Measurements from ENCODE around the gene TCF3. TPM values are rescaled to one million over a fixed set of nuclear protein-coding genes. Genes with fewer than 3 reads are reported as not detected.

TCF3 gene
- total RNA-seq, 3 donors from 2014 or later (not counting 1 experiment from before 2014, with no cell fraction given): 54.5 to 72.2 (median 64.3) TPM

GRCh38 chr19:1621574-1621973 is 30.8 kb downstream of the TCF3 start:
- WGBS (ENCODE audit: insufficient coverage): 96% methylated on average over 23 of the region's 23 CpGs
- H3K4me1 Mint-ChIP-seq: peaks cover 0 to 13% of the 10 kb centered on the region in 2 donors
- DNase-seq (no peak), ATAC-seq (no peak)
- H3K27me3 ChIP-seq (ENCODE audit: control insufficient read depth, insufficient read depth, low read length): no peaks in the 10 kb centered on the region
- no peaks in the 10 kb centered on the region for H3K27me3 Mint-ChIP-seq (ENCODE audit: low read depth in 2 of 2)
- no peaks in the 10 kb centered on the region for H3K36me3 Mint-ChIP-seq
- no peak overlapping the region for H3K4me3 Mint-ChIP-seq
- no peak for TF ChIP-seq CTCF (IDR thresholded peaks at IDR 0.05)
- H3K27ac ChIP-seq (ENCODE audit: low read length): no peak overlapping the region
- H3K4me3 ChIP-seq (ENCODE audit: low read length): no peak overlapping the region
- no peaks in the 10 kb centered on the region for H3K9me3 Mint-ChIP-seq
- H3K9me3 ChIP-seq (ENCODE audit: control insufficient read depth, insufficient read depth, low read length): no peaks in the 10 kb centered on the region
- H3K27ac Mint-ChIP-seq: no peak overlapping the region
- H3K4me1 ChIP-seq (ENCODE audit: control insufficient read depth, insufficient read depth, low read length): no peaks in the 10 kb centered on the region
- intact Hi-C loops (cut with micrococcal nuclease): no loop called here
- peaks cover 20% of the 10 kb centered on the region for H3K36me3 ChIP-seq (ENCODE audit: control insufficient read depth, insufficient read depth, low read length)

GRCh38 chr19:1621021-1621420 is 31.4 kb downstream of the TCF3 start:
- H3K9me3 ChIP-seq (ENCODE audit: control insufficient read depth, insufficient read depth, low read length): no peaks in the 10 kb centered on the region
- H3K36me3 Mint-ChIP-seq: no peaks in the 10 kb centered on the region
- 90% methylated on average over 19 of the region's 19 CpGs for WGBS (ENCODE audit: insufficient coverage)

GRCh38 chr19:1620502-1620901 is 31.9 kb downstream of the TCF3 start:
- H3K4me1 Mint-ChIP-seq: peaks cover 0 to 13% of the 10 kb centered on the region in 2 donors
- no peaks in the 10 kb centered on the region for H3K36me3 Mint-ChIP-seq
- H3K27me3 Mint-ChIP-seq (ENCODE audit: low read depth in 2 of 2): no peaks in the 10 kb centered on the region
- Histone ChIP-seq H3K36me3 (ENCODE audit: control insufficient read depth, insufficient read depth, low read length) (peaks cover 23% of the 10 kb centered on the region), H3K27me3 (ENCODE audit: control insufficient read depth, insufficient read depth, low read length) (no peaks in the 10 kb centered on the region), H3K4me1 (ENCODE audit: control insufficient read depth, insufficient read depth, low read length) (no peaks in the 10 kb centered on the region), H3K9me3 (ENCODE audit: control insufficient read depth, insufficient read depth, low read length) (no peaks in the 10 kb centered on the region), H3K27ac (ENCODE audit: low read length) (no peak overlapping the region), H3K4me3 (ENCODE audit: low read length) (no peak overlapping the region)
- intact Hi-C loops (cut with micrococcal nuclease): no loop called here
- ATAC-seq (no peak), DNase-seq (no peak)
- no peak overlapping the region for H3K4me3 Mint-ChIP-seq
- H3K9me3 Mint-ChIP-seq: no peaks in the 10 kb centered on the region
- 91% methylated on average over 11 of the region's 11 CpGs for WGBS (ENCODE audit: insufficient coverage)
- H3K27ac Mint-ChIP-seq: no peak overlapping the region
- no peak for TF ChIP-seq CTCF (IDR thresholded peaks at IDR 0.05)

More at GRCh38 chr19:1621021-1621420, 31.4 kb downstream of the TCF3 start:
- H3K27ac Mint-ChIP-seq: no peak overlapping the region
- TF ChIP-seq CTCF (IDR thresholded peaks at IDR 0.05): no peak
- no peak overlapping the region for H3K4me3 ChIP-seq (ENCODE audit: low read length)
- H3K9me3 Mint-ChIP-seq: no peaks in the 10 kb centered on the region
- ATAC-seq (no peak), DNase-seq (no peak)
- H3K27ac ChIP-seq (ENCODE audit: low read length): no peak overlapping the region
- H3K4me1 Mint-ChIP-seq: peaks cover 0 to 13% of the 10 kb centered on the region in 2 donors
- H3K36me3 ChIP-seq (ENCODE audit: control insufficient read depth, insufficient read depth, low read length): peaks cover 21% of the 10 kb centered on the region
- H3K4me1 ChIP-seq (ENCODE audit: control insufficient read depth, insufficient read depth, low read length): no peaks in the 10 kb centered on the region
- H3K27me3 ChIP-seq (ENCODE audit: control insufficient read depth, insufficient read depth, low read length): no peaks in the 10 kb centered on the region
- H3K27me3 Mint-ChIP-seq (ENCODE audit: low read depth in 2 of 2): no peaks in the 10 kb centered on the region
- H3K4me3 Mint-ChIP-seq: no peak overlapping the region
- intact Hi-C loops (cut with micrococcal nuclease): no loop called here

GRCh38 chr19:1619703-1620102 is 32.7 kb downstream of the TCF3 start:
- H3K4me1 ChIP-seq (ENCODE audit: control insufficient read depth, insufficient read depth, low read length): no peaks in the 10 kb centered on the region
- H3K36me3 Mint-ChIP-seq: no peaks in the 10 kb centered on the region
- DNase-seq (no peak), ATAC-seq (no peak)
- H3K27me3 Mint-ChIP-seq (ENCODE audit: low read depth in 2 of 2): no peaks in the 10 kb centered on the region
- peaks cover 0 to 11% of the 10 kb centered on the region in 2 donors for H3K4me1 Mint-ChIP-seq
- no peak overlapping the region for H3K27ac Mint-ChIP-seq
- WGBS (ENCODE audit: insufficient coverage): 96% methylated on average over 18 of the region's 18 CpGs
- no peak overlapping the region for H3K27ac ChIP-seq (ENCODE audit: low read length)
- H3K9me3 ChIP-seq (ENCODE audit: control insufficient read depth, insufficient read depth, low read length): no peaks in the 10 kb centered on the region
- no peaks in the 10 kb centered on the region for H3K27me3 ChIP-seq (ENCODE audit: control insufficient read depth, insufficient read depth, low read length)
- peaks cover 29% of the 10 kb centered on the region for H3K36me3 ChIP-seq (ENCODE audit: control insufficient read depth, insufficient read depth, low read length)
- no peak overlapping the region for H3K4me3 ChIP-seq (ENCODE audit: low read length)
- no peak overlapping the region for H3K4me3 Mint-ChIP-seq
- no peak for TF ChIP-seq CTCF (IDR thresholded peaks at IDR 0.05)
- H3K9me3 Mint-ChIP-seq: no peaks in the 10 kb centered on the region
- intact Hi-C loops (cut with micrococcal nuclease): no loop called here
